SJSA1 (cell line): ENCODE data around the gene POU2AF2. TPM values are rescaled to one million over a fixed set of nuclear protein-coding genes. Genes with fewer than 3 reads are reported as not detected.
"Not testable (repeated sequence)": the region's sequence is repeated elsewhere in the genome, so short reads cannot be mapped to it uniquely, and the experiment has no call there.

Experiments
- DNase-seq, 2 experiments: peaks; one replicate each; pipeline ENCODE4 v3.0.0-alpha.2; 2015 to 2020; ENCODE audit warnings: low spot score in 2 of 2, low read depth in 1 of 2
- H3K27ac ChIP-seq: fragments of 250-450 bp; sonication (Bioruptor Pico); 2 replicates; pipeline ENCODE4 v1.5.1; 2020; ENCODE audit warnings: mild to moderate bottlenecking, moderate library complexity
- H3K27me3 ChIP-seq: fragments of 250-450 bp; sonication (Bioruptor Pico); replicated peaks from 2 replicates; pipeline ENCODE4 v1.5.1; 2020; ENCODE audit warnings: mild to moderate bottlenecking, moderate library complexity
- H3K36me3 ChIP-seq: fragments of 250-450 bp; sonication (Bioruptor Pico); 2 replicates; pipeline ENCODE4 v1.5.1; 2020; ENCODE audit warnings: mild to moderate bottlenecking
- H3K4me1 ChIP-seq: fragments of 250-450 bp; sonication (Bioruptor Pico); replicated peaks from 2 replicates; pipeline ENCODE4 v1.6.1; 2021; ENCODE audit warnings: mild to moderate bottlenecking
- H3K4me3 ChIP-seq: fragments of 250-450 bp; sonication (Bioruptor Pico); 2 replicates; pipeline ENCODE4 v1.5.1; 2020; ENCODE audit warnings: mild to moderate bottlenecking
- H3K9me3 ChIP-seq: fragments of 250-450 bp; sonication (Bioruptor Pico); replicated peaks from 2 replicates; pipeline ENCODE4 v1.5.1; 2020; ENCODE audit warnings: mild to moderate bottlenecking
- total RNA-seq: library from RNA; depleted of rRNA; stranded (reverse); fragments of >200 nt; shearing (Covaris generic); gene quantifications from 2 replicates; pipeline ENCODE4 v1.2.3, GENCODE V29; 2014

Gene POU2AF2
- total RNA-seq, 1 experiment from 2014 or later: not detected

GRCh38 chr11:111230122-111230465, 15.4 kb upstream of the POU2AF2 start:
- no peak for DNase-seq

GRCh38 chr11:111231836-111232235, 13.7 kb upstream of the POU2AF2 start:
- Histone ChIP-seq H3K4me1 (no peaks in the 10 kb centered on the region), H3K36me3 (no peaks in the 10 kb centered on the region), H3K27me3 (no peaks in the 10 kb centered on the region), H3K27ac (no peak overlapping the region), H3K9me3 (no peaks in the 10 kb centered on the region), H3K4me3 (no peak overlapping the region)
- DNase-seq: no peak

More at GRCh38 chr11:111230122-111230465, 15.4 kb upstream of the POU2AF2 start:
- H3K9me3 ChIP-seq: no peaks in the 10 kb centered on the region
- H3K4me1 ChIP-seq: no peaks in the 10 kb centered on the region
- H3K36me3 ChIP-seq: no peaks in the 10 kb centered on the region
- no peaks in the 10 kb centered on the region for H3K27me3 ChIP-seq
- no peak overlapping the region for H3K27ac ChIP-seq
- H3K4me3 ChIP-seq: peak overlapping the region; percentile 46

GRCh38 chr11:111236383-111236782, 9.1 kb upstream of the POU2AF2 start:
- no peaks in the 10 kb centered on the region for H3K27me3 ChIP-seq
- H3K4me1 ChIP-seq: no peaks in the 10 kb centered on the region
- H3K36me3 ChIP-seq: no peaks in the 10 kb centered on the region
- DNase-seq: no peak
- no peak overlapping the region for H3K27ac ChIP-seq
- no peaks in the 10 kb centered on the region for H3K9me3 ChIP-seq
- H3K4me3 ChIP-seq: no peak overlapping the region

GRCh38 chr11:111237926-111238325, 7.6 kb upstream of the POU2AF2 start:
- Histone ChIP-seq H3K4me1 (no peaks in the 10 kb centered on the region), H3K4me3 (no peak overlapping the region), H3K27me3 (no peaks in the 10 kb centered on the region), H3K9me3 (no peaks in the 10 kb centered on the region), H3K27ac (no peak overlapping the region), H3K36me3 (no peaks in the 10 kb centered on the region)
- DNase-seq: no peak

GRCh38 chr11:111246956-111247355, 1.4 kb downstream of the POU2AF2 start:
- Histone ChIP-seq H3K4me3 (no peak overlapping the region), H3K4me1 (no peaks in the 10 kb centered on the region), H3K9me3 (no peaks in the 10 kb centered on the region), H3K36me3 (no peaks in the 10 kb centered on the region), H3K27ac (no peak overlapping the region), H3K27me3 (no peaks in the 10 kb centered on the region)
- no peak for DNase-seq

GRCh38 chr11:111250936-111251335, 5.4 kb downstream of the POU2AF2 start:
- no peaks in the 10 kb centered on the region for H3K9me3 ChIP-seq
- no peak overlapping the region for H3K27ac ChIP-seq
- no peaks in the 10 kb centered on the region for H3K4me1 ChIP-seq
- no peak overlapping the region for H3K4me3 ChIP-seq
- no peaks in the 10 kb centered on the region for H3K27me3 ChIP-seq
- no peak for DNase-seq
- no peaks in the 10 kb centered on the region for H3K36me3 ChIP-seq

GRCh38 chr11:111253131-111253530, 7.6 kb downstream of the POU2AF2 start:
- Histone ChIP-seq H3K27ac (no peak overlapping the region), H3K27me3 (no peaks in the 10 kb centered on the region), H3K36me3 (no peaks in the 10 kb centered on the region), H3K4me1 (no peaks in the 10 kb centered on the region), H3K9me3 (no peaks in the 10 kb centered on the region), H3K4me3 (no peak overlapping the region)
- no peak for DNase-seq

- H3K27ac ChIP-seq: no peak overlapping the region
- no peak for DNase-seq
- no peaks in the 10 kb centered on the region for H3K36me3 ChIP-seq
- H3K4me1 ChIP-seq: no peaks in the 10 kb centered on the region
- no peak overlapping the region for H3K4me3 ChIP-seq
- no peaks in the 10 kb centered on the region for H3K27me3 ChIP-seq
- no peaks in the 10 kb centered on the region for H3K9me3 ChIP-seq
Observed at GRCh38 chr11:111253630-111254029, 8.1 kb downstream of the POU2AF2 start.

- DNase-seq: no peak
- Histone ChIP-seq H3K27me3 (no peaks in the 10 kb centered on the region), H3K27ac (no peak overlapping the region), H3K9me3 (no peaks in the 10 kb centered on the region), H3K4me3 (no peak overlapping the region), H3K36me3 (no peaks in the 10 kb centered on the region), H3K4me1 (no peaks in the 10 kb centered on the region)
Observed at GRCh38 chr11:111258046-111258445, 12.5 kb downstream of the POU2AF2 start.

- no peaks in the 10 kb centered on the region for H3K27me3 ChIP-seq
- no peaks in the 10 kb centered on the region for H3K4me1 ChIP-seq
- H3K9me3 ChIP-seq: no peaks in the 10 kb centered on the region
- no peaks in the 10 kb centered on the region for H3K36me3 ChIP-seq
- no peak overlapping the region for H3K4me3 ChIP-seq
- no peak for DNase-seq
- H3K27ac ChIP-seq: no peak overlapping the region
Observed at GRCh38 chr11:111259896-111260295, 14.4 kb downstream of the POU2AF2 start.

- Histone ChIP-seq H3K36me3 (no peaks in the 10 kb centered on the region), H3K4me3 (no peak overlapping the region), H3K4me1 (no peaks in the 10 kb centered on the region), H3K27ac (no peak overlapping the region), H3K27me3 (no peaks in the 10 kb centered on the region), H3K9me3 (no peaks in the 10 kb centered on the region)
- DNase-seq: no peak
Observed at GRCh38 chr11:111260811-111261210, 15.3 kb downstream of the POU2AF2 start.

GRCh38 chr11:111264646-111265045, 19.1 kb downstream of the POU2AF2 start:
- Histone ChIP-seq H3K4me3 (no peak overlapping the region), H3K27me3 (no peaks in the 10 kb centered on the region), H3K27ac (no peak overlapping the region), H3K36me3 (no peaks in the 10 kb centered on the region), H3K4me1 (no peaks in the 10 kb centered on the region), H3K9me3 (no peaks in the 10 kb centered on the region)
- DNase-seq: no peak

GRCh38 chr11:111265421-111265820, 19.9 kb downstream of the POU2AF2 start:
- no peaks in the 10 kb centered on the region for H3K9me3 ChIP-seq

GRCh38 chr11:111268303-111268702, 22.8 kb downstream of the POU2AF2 start:
- H3K4me1 ChIP-seq, H3K27ac ChIP-seq, DNase-seq, H3K36me3 ChIP-seq, H3K4me3 ChIP-seq, H3K9me3 ChIP-seq, H3K27me3 ChIP-seq: not testable (repeated sequence)

More at GRCh38 chr11:111265421-111265820, 19.9 kb downstream of the POU2AF2 start:
- no peak for DNase-seq
- Histone ChIP-seq H3K4me3 (no peak overlapping the region), H3K4me1 (no peaks in the 10 kb centered on the region), H3K27me3 (no peaks in the 10 kb centered on the region), H3K36me3 (no peaks in the 10 kb centered on the region), H3K27ac (no peak overlapping the region)

- no peak overlapping the region for H3K4me3 ChIP-seq
- H3K27me3 ChIP-seq: no peaks in the 10 kb centered on the region
- no peaks in the 10 kb centered on the region for H3K36me3 ChIP-seq
- H3K27ac ChIP-seq: no peak overlapping the region
- no peak for DNase-seq
- no peaks in the 10 kb centered on the region for H3K4me1 ChIP-seq
- no peaks in the 10 kb centered on the region for H3K9me3 ChIP-seq
Observed at GRCh38 chr11:111269146-111269868, 23.8 kb downstream of the POU2AF2 start.
